Measurements from ENCODE around the gene OTOG.

The OTOG gene

DNA sequence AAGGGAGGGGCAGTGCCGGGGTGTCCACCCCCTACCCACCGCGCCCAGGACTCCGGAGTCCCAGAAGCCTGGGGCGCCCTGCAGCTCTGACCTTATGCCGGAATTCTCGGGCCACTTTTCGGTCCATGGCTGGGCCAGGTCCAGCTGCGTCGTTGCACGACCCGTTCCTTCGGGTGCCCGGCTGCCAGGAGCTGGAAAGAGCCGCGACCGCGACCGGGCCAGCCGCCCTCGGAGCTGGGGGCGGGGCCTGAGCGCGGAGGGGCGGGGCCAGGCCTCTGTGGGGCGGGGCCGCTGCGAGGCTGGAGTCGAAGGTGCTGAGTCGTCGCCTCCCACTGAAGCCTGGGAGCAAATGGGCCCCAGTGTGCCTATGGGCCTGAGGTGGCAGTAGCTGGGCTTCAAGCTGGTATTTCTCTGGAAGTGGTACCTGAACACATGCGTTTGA is 2.9 kb upstream of the OTOG start, which contains the start of gene USH1C:
Gene USH1C (minus strand): TSS at position 236 of the 442 bp plus-strand sequence. CDS start 109 bp downstream, at position 127.
- H3K4me3 ChIP-seq (ENCODE audit: low read depth, low read length) = no peak within 1 kb of the TSS

DNA sequence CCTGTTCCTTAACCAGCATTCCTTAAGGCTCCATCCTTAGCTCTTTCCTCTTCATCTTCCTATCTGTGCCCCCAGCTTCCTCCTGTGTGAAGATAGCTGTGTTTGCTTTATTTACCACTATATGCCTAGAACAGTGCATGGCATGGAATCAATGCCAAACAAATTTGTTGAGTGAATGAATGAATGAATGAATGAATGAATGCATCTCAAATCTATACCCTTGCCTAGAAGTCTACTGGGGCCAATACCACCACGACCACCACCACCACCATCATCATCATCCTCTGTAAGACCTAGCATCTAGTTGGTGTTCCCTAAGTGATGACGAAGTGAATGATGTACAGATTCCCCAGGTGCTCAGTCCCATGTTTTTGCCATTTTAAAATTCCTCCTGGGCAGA is 819 bp upstream of the OTOG start:
- TF ChIP-seq, protein P1, sequence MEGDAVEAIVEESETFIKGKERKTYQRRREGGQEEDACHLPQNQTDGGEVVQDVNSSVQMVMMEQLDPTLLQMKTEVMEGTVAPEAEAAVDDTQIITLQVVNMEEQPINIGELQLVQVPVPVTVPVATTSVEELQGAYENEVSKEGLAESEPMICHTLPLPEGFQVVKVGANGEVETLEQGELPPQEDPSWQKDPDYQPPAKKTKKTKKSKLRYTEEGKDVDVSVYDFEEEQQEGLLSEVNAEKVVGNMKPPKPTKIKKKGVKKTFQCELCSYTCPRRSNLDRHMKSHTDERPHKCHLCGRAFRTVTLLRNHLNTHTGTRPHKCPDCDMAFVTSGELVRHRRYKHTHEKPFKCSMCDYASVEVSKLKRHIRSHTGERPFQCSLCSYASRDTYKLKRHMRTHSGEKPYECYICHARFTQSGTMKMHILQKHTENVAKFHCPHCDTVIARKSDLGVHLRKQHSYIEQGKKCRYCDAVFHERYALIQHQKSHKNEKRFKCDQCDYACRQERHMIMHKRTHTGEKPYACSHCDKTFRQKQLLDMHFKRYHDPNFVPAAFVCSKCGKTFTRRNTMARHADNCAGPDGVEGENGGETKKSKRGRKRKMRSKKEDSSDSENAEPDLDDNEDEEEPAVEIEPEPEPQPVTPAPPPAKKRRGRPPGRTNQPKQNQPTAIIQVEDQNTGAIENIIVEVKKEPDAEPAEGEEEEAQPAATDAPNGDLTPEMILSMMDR (IDR thresholded peaks at IDR 0.05; ENCODE audit: borderline replicate concordance, insufficient read depth, low read depth, low read length) = no peak
- no peak overlapping the region for H3K4me3 ChIP-seq (ENCODE audit: low read depth, low read length)

More for the DNA sequence above, 2.9 kb upstream of the OTOG start, which contains the start of gene USH1C:
- TF ChIP-seq, protein P1 (IDR thresholded peaks at IDR 0.05; ENCODE audit: borderline replicate concordance, insufficient read depth, low read depth, low read length) = no peak

DNA sequence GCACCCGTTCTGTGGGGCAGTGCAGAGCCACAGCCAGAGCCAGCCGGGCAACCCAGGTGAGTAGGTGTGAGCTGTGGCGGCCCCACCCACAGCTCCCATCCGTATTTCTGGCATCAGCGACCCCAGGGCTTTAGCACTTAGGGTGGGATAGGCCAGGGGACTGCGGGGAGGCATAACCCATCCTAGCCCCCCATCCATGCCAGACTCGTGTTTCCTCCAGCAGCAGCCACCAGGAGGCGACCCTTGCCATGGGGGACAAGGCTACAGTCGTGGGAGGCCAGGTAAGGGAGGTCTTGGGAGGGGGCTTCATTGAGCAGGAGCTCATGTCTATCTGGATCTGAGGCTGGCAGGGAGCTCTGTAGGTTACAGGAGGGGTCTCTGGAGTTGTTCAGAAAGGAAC is 873 bp downstream of the OTOG start:
- H3K4me3 ChIP-seq (ENCODE audit: low read depth, low read length) = no peak overlapping the region
- TF ChIP-seq, protein P1 (IDR thresholded peaks at IDR 0.05; ENCODE audit: borderline replicate concordance, insufficient read depth, low read depth, low read length) = no peak

DNA sequence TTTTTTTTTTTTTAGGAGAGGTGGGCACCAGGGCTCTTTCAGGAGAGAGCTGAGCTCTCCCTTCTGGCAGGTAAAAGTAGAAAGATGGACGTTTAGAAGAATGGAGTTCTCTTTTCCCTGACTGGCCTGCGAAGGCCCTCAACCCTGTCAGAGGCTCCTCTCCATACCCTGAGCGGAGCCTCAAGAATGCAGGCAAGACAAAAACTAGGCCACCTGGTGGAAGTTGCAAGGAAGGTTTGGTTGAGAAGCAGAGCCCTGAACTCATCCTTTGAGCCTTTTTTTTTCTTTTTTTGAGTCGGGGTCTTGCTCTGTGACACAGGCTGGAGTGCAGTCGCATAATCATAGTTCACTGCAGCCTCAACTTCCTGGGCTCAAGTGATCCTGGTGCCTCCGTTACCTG is 1.4 kb downstream of the OTOG start:
- TF ChIP-seq, protein P1 (IDR thresholded peaks at IDR 0.05; ENCODE audit: borderline replicate concordance, insufficient read depth, low read depth, low read length) = no peak

GRCh38 chr11:17550450-17551346 is 3.6 kb downstream of the OTOG start:
- TF ChIP-seq, protein P1 (IDR thresholded peaks at IDR 0.05; ENCODE audit: borderline replicate concordance, insufficient read depth, low read depth, low read length) = no peak
- no peak overlapping the region for H3K4me3 ChIP-seq (ENCODE audit: low read depth, low read length)

More for the DNA sequence above, 1.4 kb downstream of the OTOG start:
- H3K4me3 ChIP-seq (ENCODE audit: low read depth, low read length) = no peak overlapping the region

DNA sequence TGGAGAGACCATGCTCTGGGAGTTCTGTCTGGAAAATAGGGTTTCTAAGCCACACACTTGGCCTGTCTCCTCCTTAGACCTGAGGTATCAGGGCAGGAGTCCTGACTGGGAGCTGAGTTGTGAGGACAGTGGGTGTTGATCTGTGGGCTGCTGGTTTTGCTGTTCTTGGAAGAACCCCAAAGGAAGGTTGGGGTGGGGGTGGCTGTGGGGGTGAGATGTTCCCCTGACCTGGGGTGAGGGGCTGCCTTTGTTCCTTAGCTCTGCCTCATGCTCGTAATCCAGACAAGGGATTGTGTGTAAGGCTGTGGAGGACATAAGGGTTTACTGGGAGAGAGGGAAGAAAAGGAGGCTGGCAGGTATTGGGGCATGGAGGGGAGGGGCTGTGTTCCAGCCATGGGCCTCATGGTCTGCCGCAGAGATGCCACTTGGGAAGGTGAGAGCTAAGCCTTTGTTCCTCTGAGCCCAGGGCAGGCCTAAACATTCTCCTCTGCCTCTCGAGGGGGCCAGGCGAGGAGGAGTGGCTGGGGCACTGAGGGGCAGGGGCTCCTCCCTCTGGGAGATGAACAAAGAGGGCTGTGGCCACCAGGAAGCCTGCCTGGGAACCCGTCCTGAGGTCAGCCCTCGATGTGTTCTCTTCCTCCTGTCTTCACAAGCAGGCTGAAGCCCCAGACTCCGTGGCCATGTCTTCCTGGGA is 4.4 kb downstream of the OTOG start:
- H3K4me3 ChIP-seq (ENCODE audit: low read depth, low read length) = no peak overlapping the region
- TF ChIP-seq, protein P1 (IDR thresholded peaks at IDR 0.05; ENCODE audit: borderline replicate concordance, insufficient read depth, low read depth, low read length) = no peak

Data from GM12875 (cell line).